HG02884 (cell line): Measurements from ENCODE around the gene SEMA3C.

Experiments used
- ATAC-seq: cut with Tn5 transposase; IDR thresholded peaks from one replicate; pipeline ENCODE4 v1.9.1; 2021; ENCODE audit warnings: mild to moderate bottlenecking, moderate library complexity; ENCODE audit not compliant: unreplicated experiment

The SEMA3C gene

GRCh38 chr7:80752954-80753690 lies 165.7 kb downstream of the SEMA3C start:
- ATAC-seq = no peak

GRCh38 chr7:80749270-80749669 lies 169.6 kb downstream of the SEMA3C start:
- no peak for ATAC-seq

GRCh38 chr7:80748363-80749042 lies 170.3 kb downstream of the SEMA3C start:
- ATAC-seq = no peak

- no peak for ATAC-seq
These were observed 177.9 kb downstream of the SEMA3C start for GRCh38 chr7:80740778-80741545.

- ATAC-seq = no peak
These were observed 182.3 kb downstream of the SEMA3C start for GRCh38 chr7:80736371-80737125.

- no peak for ATAC-seq
These were observed 183.5 kb downstream of the SEMA3C start for GRCh38 chr7:80735330-80735729.

GRCh38 chr7:80734011-80734410 lies 184.8 kb downstream of the SEMA3C start:
- ATAC-seq = no peak

GRCh38 chr7:80733333-80733915 lies 185.4 kb downstream of the SEMA3C start:
- ATAC-seq = no peak

- ATAC-seq = no peak
These were observed 186.2 kb downstream of the SEMA3C start for GRCh38 chr7:80732630-80733029.

- no peak for ATAC-seq
These were observed 187.6 kb downstream of the SEMA3C start for GRCh38 chr7:80731281-80731680.

GRCh38 chr7:80729591-80730320 lies 189.1 kb downstream of the SEMA3C start:
- no peak for ATAC-seq

GRCh38 chr7:80726666-80727065 lies 192.2 kb downstream of the SEMA3C start:
- ATAC-seq = no peak

- no peak for ATAC-seq
These were observed 193.7 kb downstream of the SEMA3C start for GRCh38 chr7:80725181-80725611.

GRCh38 chr7:80724249-80724871 lies 194.5 kb downstream of the SEMA3C start:
- ATAC-seq = no peak

GRCh38 chr7:80722616-80723195 lies 196.1 kb downstream of the SEMA3C start:
- no peak for ATAC-seq

- ATAC-seq = no peak
These were observed 196.8 kb downstream of the SEMA3C start for GRCh38 chr7:80721883-80722615.

GRCh38 chr7:80720146-80720545 lies 198.7 kb downstream of the SEMA3C start:
- no peak for ATAC-seq

- no peak for ATAC-seq
These were observed 199.6 kb downstream of the SEMA3C start for GRCh38 chr7:80719261-80719660.
